Breast epithelium (tissue), 4 donors: ENCODE data around the gene TIGD2. TPM values are rescaled to one million over a fixed set of nuclear protein-coding genes. Genes with fewer than 3 reads are reported as not detected.

Experiments used
- DNase-seq, 2 donors: peaks; one replicate each; pipeline ENCODE4 v3.0.0-alpha.2; 2019; ENCODE audit warnings: low spot score in 2 of 2
- H3K27ac ChIP-seq, 2 donors: fragments of 200-600 bp; sonication (generic) in 1 of 2; one replicate each; pipeline ENCODE4 v1.5.1; 2016 to 2019; ENCODE audit warnings: mild to moderate bottlenecking in 1 of 2
- H3K27me3 ChIP-seq, 2 donors: fragments of 200-600 bp; sonication (generic) in 1 of 2; one replicate each; pipeline versions ENCODE4 v1.5.1 to v1.6.0; 2017 to 2019; ENCODE audit warnings: control low read depth in 1 of 2, mild to moderate bottlenecking in 1 of 2
- H3K36me3 ChIP-seq: fragments of 200-600 bp; one replicate; pipeline ENCODE4 v1.5.1; 2019
- H3K4me1 ChIP-seq, 2 donors: fragments of 200-600 bp; sonication (generic); one replicate each; pipeline ENCODE4 v1.5.1; 2016 to 2019; ENCODE audit warnings: control low read depth in 1 of 2
- H3K4me3 ChIP-seq, 3 donors: fragments of 200-600 bp; sonication (generic); 1 replicate in 2 of 3; 2 replicates in 1 of 3; pipeline ENCODE4 v1.5.1; 2016 to 2019; ENCODE audit warnings: mild to moderate bottlenecking in 3 of 3, moderate library complexity in 2 of 3
- H3K9me3 ChIP-seq, 2 donors: fragments of 200-600 bp; sonication (generic) in 1 of 2; one replicate each; pipeline ENCODE4 v1.5.1; 2016 to 2019; ENCODE audit warnings: control low read depth in 1 of 2
- CTCF ChIP-seq, 3 donors: fragments of 450-650 bp; IDR thresholded peaks; one replicate each; pipeline ENCODE4 v1.5.1; 2016 to 2017; ENCODE audit warnings: antibody characterized with exemption in 3 of 3, mild to moderate bottlenecking in 3 of 3, moderate library complexity in 3 of 3
- POLR2A ChIP-seq: fragments of 450-650 bp; IDR thresholded peaks from one replicate; pipeline ENCODE4 v1.6.1; 2016; ENCODE audit warnings: antibody characterized with exemption, mild to moderate bottlenecking, moderate library complexity
- POLR2AphosphoS5 ChIP-seq, 3 donors: sonication (generic); formaldehyde crosslinking; IDR thresholded peaks; one replicate each; pipeline ENCODE4 v1.6.1; 2017; ENCODE audit warnings: antibody characterized with exemption in 3 of 3
- intact Hi-C: fragments of 100-400 bp; cut with DNase I; formaldehyde crosslinking; loops from one replicate; pipeline ENCODE4 v1.15.1; 2023; ENCODE audit warnings: low total_unique reads
- total RNA-seq, 3 donors: library from RNA; depleted of rRNA; stranded (reverse); fragments of >200 nt; gene quantifications; one replicate each; pipeline ENCODE4 v1.1.0, GENCODE V29; 2016

TIGD2 gene
- total RNA-seq, 3 donors from 2014 or later, result 6.6 to 21.8 (median 8.8) TPM

- intact Hi-C loops, result no loop called here
- H3K27ac ChIP-seq, result no peak overlapping the region
- H3K36me3 ChIP-seq, result no peaks in the 10 kb centered on the region
- H3K4me1 ChIP-seq, result no peaks in the 10 kb centered on the region
- H3K27me3 ChIP-seq, result no peaks in the 10 kb centered on the region
- H3K4me3 ChIP-seq, result no peak overlapping the region
- H3K9me3 ChIP-seq, result no peaks in the 10 kb centered on the region
- no peak for TF ChIP-seq CTCF (IDR thresholded peaks at IDR 0.05)
- no peak for TF ChIP-seq POLR2A
- TF ChIP-seq POLR2AphosphoS5 (IDR thresholded peaks at IDR 0.05), result no peak
- no peak for DNase-seq
Observed at GRCh38 chr4:89125901-89126782, 14.8 kb downstream of the TIGD2 start.

- no peak for DNase-seq
- no peak overlapping the region for H3K4me3 ChIP-seq
- intact Hi-C loops, result no loop called here
Observed at GRCh38 chr4:89129080-89129640, 17.8 kb downstream of the TIGD2 start.

DNA sequence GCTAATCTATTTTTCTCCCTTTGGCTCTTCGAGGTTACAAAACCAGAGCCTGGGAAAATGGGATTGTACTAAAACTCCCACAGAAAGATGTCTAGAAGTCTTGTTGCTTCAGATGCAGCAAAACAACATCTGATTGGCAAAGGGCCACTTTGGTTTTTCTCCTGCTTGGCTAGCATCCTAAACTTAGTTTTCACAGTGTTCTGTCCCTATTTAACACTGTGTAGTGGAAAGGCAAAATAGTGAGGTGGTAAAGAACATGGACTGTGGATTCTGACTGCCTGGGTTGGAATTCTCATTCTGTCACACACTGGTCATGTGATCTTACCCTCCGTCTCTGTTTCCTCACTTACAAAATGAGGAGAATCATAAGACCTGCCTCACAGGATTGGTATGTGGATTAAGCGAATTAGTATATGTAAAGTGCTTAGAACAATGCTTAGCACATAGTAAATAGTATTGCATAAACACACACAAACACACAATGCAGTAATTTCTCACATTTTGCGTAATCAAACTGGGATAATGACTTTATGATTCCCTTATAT lies 23.5 kb downstream of the TIGD2 start:
- H3K9me3 ChIP-seq, result no peaks in the 10 kb centered on the region
- H3K27ac ChIP-seq, result peak overlapping the region; percentile 50 to 74
- H3K4me3 ChIP-seq, result no peak overlapping the region
- no peaks in the 10 kb centered on the region for H3K27me3 ChIP-seq
- no peaks in the 10 kb centered on the region for H3K36me3 ChIP-seq
- H3K4me1 ChIP-seq, result no peaks in the 10 kb centered on the region
- intact Hi-C loops, result no loop called here
- no peak for DNase-seq
- no peak for TF ChIP-seq CTCF (IDR thresholded peaks at IDR 0.05)
- peak in 1 of 3 donors; percentile 32 for TF ChIP-seq POLR2AphosphoS5 (IDR thresholded peaks at IDR 0.05)
- TF ChIP-seq POLR2A, result no peak

More at GRCh38 chr4:89129080-89129640, 17.8 kb downstream of the TIGD2 start:
- TF ChIP-seq POLR2A (no peak), POLR2AphosphoS5 (IDR thresholded peaks at IDR 0.05) (no peak), CTCF (IDR thresholded peaks at IDR 0.05) (no peak)
- Histone ChIP-seq H3K27me3 (no peaks in the 10 kb centered on the region), H3K36me3 (no peaks in the 10 kb centered on the region), H3K4me1 (no peaks in the 10 kb centered on the region), H3K27ac (no peak overlapping the region), H3K9me3 (no peaks in the 10 kb centered on the region)

- no peak overlapping the region for H3K4me3 ChIP-seq
- no peak for TF ChIP-seq CTCF (IDR thresholded peaks at IDR 0.05)
- TF ChIP-seq POLR2A, result no peak
- no peak for TF ChIP-seq POLR2AphosphoS5 (IDR thresholded peaks at IDR 0.05)
- H3K9me3 ChIP-seq, result no peaks in the 10 kb centered on the region
- H3K27me3 ChIP-seq, result no peaks in the 10 kb centered on the region
- no peak for DNase-seq
- no peaks in the 10 kb centered on the region for H3K4me1 ChIP-seq
- no peak overlapping the region for H3K27ac ChIP-seq
- intact Hi-C loops, result no loop called here
- H3K36me3 ChIP-seq, result no peaks in the 10 kb centered on the region
Observed at GRCh38 chr4:89136525-89136924, 25.2 kb downstream of the TIGD2 start.

DNA sequence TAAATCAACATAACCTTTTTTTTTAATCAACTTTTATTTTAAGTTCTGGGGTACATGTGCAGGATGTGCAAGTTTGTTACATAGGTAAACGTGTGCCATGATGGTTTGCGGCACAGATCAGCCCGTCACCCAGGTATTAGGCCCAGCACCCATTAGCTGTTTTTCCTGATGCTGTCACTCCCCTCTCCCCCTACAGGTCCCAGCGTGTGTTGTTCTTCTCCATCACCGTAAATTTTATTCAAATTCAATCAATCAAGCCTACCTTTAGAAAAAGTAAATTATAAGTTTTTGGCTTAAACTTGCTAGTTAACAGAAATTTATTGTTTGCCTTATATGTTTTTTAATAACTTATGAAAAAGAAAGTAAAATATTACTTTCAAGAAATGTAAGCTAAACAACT lies 25.9 kb downstream of the TIGD2 start:
- Histone ChIP-seq H3K4me3 (no peak overlapping the region), H3K27ac (no peak overlapping the region), H3K9me3 (no peaks in the 10 kb centered on the region), H3K36me3 (no peaks in the 10 kb centered on the region), H3K27me3 (no peaks in the 10 kb centered on the region), H3K4me1 (no peaks in the 10 kb centered on the region)
- DNase-seq, result no peak
- TF ChIP-seq POLR2A (no peak), POLR2AphosphoS5 (IDR thresholded peaks at IDR 0.05) (no peak), CTCF (IDR thresholded peaks at IDR 0.05) (no peak)
- intact Hi-C loops, result no loop called here
